WERI-Rb-1 (cell line): ENCODE measurements around the gene CTNNA1.
A peak's percentile ranks its signal among the peaks of the same experiment; 100 is the strongest.

ENCODE experiments used
- DNase-seq: peaks from one replicate; pipeline ENCODE4 v3.0.0-alpha.2; 2020
- H3K27ac ChIP-seq: fragments of 250-450 bp; sonication (Bioruptor Pico); 2 replicates; pipeline ENCODE4 v1.5.1; 2020; ENCODE audit warnings: mild to moderate bottlenecking, moderate library complexity
- H3K27me3 ChIP-seq: fragments of 250-450 bp; sonication (Bioruptor Pico); 2 replicates; pipeline ENCODE4 v1.5.1; 2021; ENCODE audit warnings: mild to moderate bottlenecking, low read depth, moderate library complexity; ENCODE audit not compliant: insufficient read depth, severe bottlenecking
- H3K36me3 ChIP-seq: fragments of 250-450 bp; sonication (Bioruptor Pico); 2 replicates; pipeline ENCODE4 v1.5.1; 2020; ENCODE audit warnings: mild to moderate bottlenecking, moderate library complexity
- H3K4me3 ChIP-seq: 2 replicates; pipeline ENCODE4 v1.5.1; 2011; ENCODE audit warnings: low read depth, mild to moderate bottlenecking, control low read depth, low read length
- H3K9me3 ChIP-seq: fragments of 250-450 bp; sonication (Bioruptor Pico); 2 replicates; pipeline ENCODE4 v1.5.1; 2021; ENCODE audit warnings: mild to moderate bottlenecking, moderate library complexity; ENCODE audit not compliant: severe bottlenecking
- CTCF ChIP-seq: IDR thresholded peaks from 2 replicates; pipeline ENCODE4 v1.5.1; 2011; ENCODE audit warnings: low read depth, mild to moderate bottlenecking, control low read depth, inconsistent platforms, low read length

Gene CTNNA1

GRCh38 chr5:138980441-138980840 lies 227.2 kb downstream of the CTNNA1 start:
- no peak for DNase-seq
- no peak for TF ChIP-seq CTCF
- no peaks in the 10 kb centered on the region for H3K27me3 ChIP-seq
- H3K4me3 ChIP-seq: no peak overlapping the region
- H3K36me3 ChIP-seq: peaks cover 4% of the 10 kb centered on the region
- no peaks in the 10 kb centered on the region for H3K9me3 ChIP-seq
- H3K27ac ChIP-seq: no peak overlapping the region

GRCh38 chr5:138981131-138981530 lies 227.9 kb downstream of the CTNNA1 start:
- DNase-seq: no peak
- peaks cover 4% of the 10 kb centered on the region for H3K36me3 ChIP-seq
- TF ChIP-seq CTCF: no peak
- no peaks in the 10 kb centered on the region for H3K9me3 ChIP-seq
- no peak overlapping the region for H3K4me3 ChIP-seq
- H3K27ac ChIP-seq: no peak overlapping the region
- H3K27me3 ChIP-seq: no peaks in the 10 kb centered on the region

GRCh38 chr5:138981586-138981985 lies 228.4 kb downstream of the CTNNA1 start:
- no peak overlapping the region for H3K27ac ChIP-seq
- no peaks in the 10 kb centered on the region for H3K9me3 ChIP-seq
- no peak for DNase-seq
- H3K36me3 ChIP-seq: peaks cover 4% of the 10 kb centered on the region
- H3K4me3 ChIP-seq: no peak overlapping the region
- no peak for TF ChIP-seq CTCF
- no peaks in the 10 kb centered on the region for H3K27me3 ChIP-seq

GRCh38 chr5:138983984-138984383 lies 230.8 kb downstream of the CTNNA1 start:
- Histone ChIP-seq H3K36me3 (peaks cover 12% of the 10 kb centered on the region; the same call in 1 of the 2 replicates), H3K9me3 (peaks cover 5% of the 10 kb centered on the region), H3K27ac (peak overlapping the region; percentile 75), H3K27me3 (no peaks in the 10 kb centered on the region), H3K4me3 (no peak overlapping the region)
- no peak for TF ChIP-seq CTCF
- DNase-seq: peak; percentile 55
